Smooth muscle cell (in vitro differentiated cells): ENCODE data around the gene FMO1. TPM values are rescaled to one million over a fixed set of nuclear protein-coding genes. Genes with fewer than 3 reads are reported as not detected.

Experiments used
- DNase-seq: peaks from one replicate; lab custom pipeline; 2025; ENCODE audit not compliant: unreplicated experiment; lab: John Stamatoyannopoulos, UW
- H2AFZ ChIP-seq: fragments of 200-600 bp; sonication (generic); 2 replicates; pipeline ENCODE4 v1.6.0; 2016; ENCODE audit warnings: antibody characterized with exemption, low read depth, mild to moderate bottlenecking
- H3F3A ChIP-seq: fragments of 200-600 bp; sonication (generic); 2 replicates; pipeline ENCODE4 v1.6.0; 2017; ENCODE audit warnings: antibody characterized with exemption, low read depth
- H3K27ac ChIP-seq: fragments of 200-600 bp; sonication (generic); 2 replicates; pipeline ENCODE4 v1.5.1; 2016; ENCODE audit warnings: low read depth, mild to moderate bottlenecking
- H3K27me3 ChIP-seq: fragments of 200-600 bp; sonication (generic); 2 replicates; pipeline ENCODE4 v1.6.1; 2016; ENCODE audit warnings: low read depth, mild to moderate bottlenecking
- H3K36me3 ChIP-seq: fragments of 200-600 bp; sonication (generic); 2 replicates; pipeline ENCODE4 v1.5.1; 2016; ENCODE audit warnings: low read depth
- H3K4me1 ChIP-seq: fragments of 200-600 bp; sonication (generic); 2 replicates; pipeline ENCODE4 v1.5.1; 2016; ENCODE audit warnings: low read depth
- H3K4me2 ChIP-seq: fragments of 200-600 bp; sonication (generic); 2 replicates; pipeline ENCODE4 v1.6.0; 2016; ENCODE audit warnings: mild to moderate bottlenecking
- H3K4me3 ChIP-seq: fragments of 200-600 bp; sonication (generic); 2 replicates; pipeline ENCODE4 v1.5.1; 2016; ENCODE audit warnings: mild to moderate bottlenecking
- H3K79me2 ChIP-seq: fragments of 200-600 bp; sonication (generic); 2 replicates; pipeline ENCODE4 v1.6.0; 2016; ENCODE audit warnings: low read depth, mild to moderate bottlenecking
- H3K9ac ChIP-seq: fragments of 200-600 bp; sonication (generic); 2 replicates; pipeline ENCODE4 v1.6.0; 2016; ENCODE audit warnings: low read depth
- H3K9me3 ChIP-seq: fragments of 200-600 bp; sonication (generic); replicated peaks from 2 replicates; pipeline ENCODE4 v1.5.1; 2016; ENCODE audit warnings: low read depth
- H4K20me1 ChIP-seq: fragments of 200-600 bp; sonication (generic); 2 replicates; pipeline ENCODE4 v1.6.0; 2016; ENCODE audit warnings: low read depth
- WGBS: methylation state at CpG from one replicate; pipeline ENCODE4 v1.1.7; 2016; ENCODE audit warnings: low lambda C conversion rate; 5-methylcytosine and 5-hydroxymethylcytosine counted together
- polyA plus RNA-seq: library from polyadenylated mRNA; unstranded; fragments of >200 nt; fragmentation: Nextera tagmentation; extraction: Ambion mirVana; gene quantifications from 2 replicates; pipeline ENCODE4 v1.2.1, GENCODE V29; 2016
- total RNA-seq: library from RNA; depleted of rRNA; stranded (reverse); fragments of >200 nt; gene quantifications from 2 replicates; pipeline ENCODE4 v1.2.3, GENCODE V29; 2014
- TF ChIP-seq, protein P1 (sequence below): fragments of 200-600 bp; sonication (generic); IDR thresholded peaks from 2 replicates; pipeline ENCODE4 v1.5.1; 2017; ENCODE audit warnings: borderline replicate concordance, mild to moderate bottlenecking, antibody characterized with exemption; ENCODE audit not compliant: insufficient read depth, poor library complexity, severe bottlenecking

FMO1 gene
- total and polyA plus RNA-seq, 2 experiments from 2014 or later: not detected

DNA sequence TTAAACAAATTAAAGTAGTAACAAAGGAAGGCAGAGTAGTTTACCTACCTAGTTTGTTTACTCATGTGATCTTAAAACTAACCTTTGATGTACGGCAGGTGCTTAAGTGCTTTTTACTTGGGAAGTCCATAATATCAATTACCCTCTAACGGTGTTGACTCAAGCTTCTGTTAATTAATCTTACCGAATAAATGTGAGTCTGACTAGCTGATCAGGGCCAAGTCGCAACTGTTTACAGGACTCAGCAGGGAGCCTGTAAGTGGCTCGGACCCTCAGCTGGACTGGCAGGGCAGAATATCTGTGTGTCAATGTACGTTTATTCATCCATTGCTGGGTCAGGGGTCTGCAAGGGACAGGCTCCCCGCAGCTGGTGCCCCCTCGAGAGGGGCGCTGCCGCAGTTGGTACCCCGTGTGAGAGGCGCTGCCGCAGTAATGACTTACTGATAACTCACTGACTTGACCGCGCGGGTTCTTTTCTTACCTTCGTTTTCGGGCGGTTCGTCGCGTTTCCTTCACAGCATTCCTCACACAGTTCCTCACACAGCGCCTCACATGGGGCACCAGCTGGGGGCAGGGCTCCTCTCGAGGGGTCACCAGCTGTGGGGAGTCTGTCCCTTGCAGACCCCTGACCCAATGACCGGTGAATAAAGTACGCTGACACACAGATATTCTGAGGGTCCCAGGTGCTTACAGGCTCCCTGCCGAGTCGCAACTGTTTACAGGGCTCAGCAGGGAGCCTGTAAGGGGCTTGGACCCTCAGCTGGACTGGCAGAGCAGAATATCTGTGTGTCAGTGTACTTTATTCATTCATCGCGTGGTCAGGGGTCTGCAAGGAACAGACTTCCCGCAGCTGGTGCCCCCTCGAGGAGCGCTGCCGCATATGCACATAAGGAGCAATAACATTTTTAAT lies 3.0 kb downstream of the FMO1 start:
- Histone ChIP-seq H3K27ac (no peak overlapping the region), H3K36me3 (no peaks in the 10 kb centered on the region), H3K27me3 (peaks cover 8% of the 10 kb centered on the region), H2AFZ (peak overlapping the region; percentile 99), H3K9ac (peak overlapping the region; percentile 60), H4K20me1 (no peaks in the 10 kb centered on the region), H3K4me1 (no peaks in the 10 kb centered on the region), H3K9me3 (no peaks in the 10 kb centered on the region), H3K4me3 (peak overlapping the region; percentile 92), H3K4me2 (peak overlapping the region; percentile 100), H3K79me2 (no peaks in the 10 kb centered on the region), H3F3A (no peaks in the 10 kb centered on the region)
- TF ChIP-seq, protein P1, sequence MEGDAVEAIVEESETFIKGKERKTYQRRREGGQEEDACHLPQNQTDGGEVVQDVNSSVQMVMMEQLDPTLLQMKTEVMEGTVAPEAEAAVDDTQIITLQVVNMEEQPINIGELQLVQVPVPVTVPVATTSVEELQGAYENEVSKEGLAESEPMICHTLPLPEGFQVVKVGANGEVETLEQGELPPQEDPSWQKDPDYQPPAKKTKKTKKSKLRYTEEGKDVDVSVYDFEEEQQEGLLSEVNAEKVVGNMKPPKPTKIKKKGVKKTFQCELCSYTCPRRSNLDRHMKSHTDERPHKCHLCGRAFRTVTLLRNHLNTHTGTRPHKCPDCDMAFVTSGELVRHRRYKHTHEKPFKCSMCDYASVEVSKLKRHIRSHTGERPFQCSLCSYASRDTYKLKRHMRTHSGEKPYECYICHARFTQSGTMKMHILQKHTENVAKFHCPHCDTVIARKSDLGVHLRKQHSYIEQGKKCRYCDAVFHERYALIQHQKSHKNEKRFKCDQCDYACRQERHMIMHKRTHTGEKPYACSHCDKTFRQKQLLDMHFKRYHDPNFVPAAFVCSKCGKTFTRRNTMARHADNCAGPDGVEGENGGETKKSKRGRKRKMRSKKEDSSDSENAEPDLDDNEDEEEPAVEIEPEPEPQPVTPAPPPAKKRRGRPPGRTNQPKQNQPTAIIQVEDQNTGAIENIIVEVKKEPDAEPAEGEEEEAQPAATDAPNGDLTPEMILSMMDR: peak; percentile 61
- WGBS: 6% methylated on average over 34 of the region's 34 CpGs
- no peak for DNase-seq

DNA sequence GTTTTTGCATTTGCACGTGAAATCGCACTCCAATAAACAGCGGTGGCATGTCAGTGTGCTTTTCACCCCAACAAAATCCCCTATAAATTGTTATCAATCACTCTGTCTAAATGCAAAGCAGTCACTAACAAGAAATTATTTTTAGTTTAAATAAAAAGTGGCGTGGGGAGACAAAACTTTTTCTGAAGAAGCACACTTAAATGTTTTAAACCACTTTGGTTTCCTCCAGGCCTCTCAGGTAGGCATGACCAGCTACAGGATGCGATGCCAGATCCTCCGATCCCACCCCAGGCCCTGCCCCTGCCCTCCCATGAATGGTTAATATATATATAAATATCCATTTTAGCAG lies 3.6 kb downstream of the FMO1 start:
- Histone ChIP-seq H3K4me3 (peak overlapping the region; percentile 92), H4K20me1 (no peaks in the 10 kb centered on the region), H3K9ac (no peak overlapping the region), H3K4me2 (peak overlapping the region; percentile 100), H2AFZ (peak overlapping the region; percentile 99), H3K27me3 (peaks cover 8% of the 10 kb centered on the region), H3K79me2 (no peaks in the 10 kb centered on the region), H3K4me1 (no peaks in the 10 kb centered on the region), H3K27ac (no peak overlapping the region), H3K9me3 (no peaks in the 10 kb centered on the region), H3K36me3 (no peaks in the 10 kb centered on the region), H3F3A (no peaks in the 10 kb centered on the region)
- DNase-seq: no peak
- WGBS: 56% methylated on average over 6 of the region's 6 CpGs
- TF ChIP-seq, protein P1: no peak

DNA sequence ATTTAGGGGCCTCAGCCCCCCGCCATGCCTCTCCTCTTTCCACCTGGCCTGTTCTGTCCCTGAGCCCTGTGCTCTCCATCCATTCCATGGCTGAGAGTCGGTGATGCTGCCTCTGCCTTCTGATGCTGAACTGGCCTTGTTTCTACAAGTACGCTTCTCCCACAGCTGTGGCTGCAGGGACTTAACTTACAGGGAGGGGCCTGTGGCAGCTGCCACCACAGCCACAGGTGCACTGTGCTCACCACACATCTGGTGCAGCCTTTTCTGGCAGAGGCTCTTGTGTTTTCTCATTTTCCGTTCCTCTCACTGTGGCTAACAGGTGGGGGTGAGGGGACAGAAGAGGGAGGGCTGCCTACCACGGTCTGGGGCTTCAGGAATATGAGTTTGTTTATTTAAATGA lies 4.2 kb downstream of the FMO1 start:
- H3K4me2 ChIP-seq: no peak overlapping the region
- no peaks in the 10 kb centered on the region for H3F3A ChIP-seq
- H3K9ac ChIP-seq: no peak overlapping the region
- no peak overlapping the region for H2AFZ ChIP-seq
- DNase-seq: no peak
- H3K36me3 ChIP-seq: no peaks in the 10 kb centered on the region
- H3K79me2 ChIP-seq: no peaks in the 10 kb centered on the region
- no peak overlapping the region for H3K27ac ChIP-seq
- H3K4me1 ChIP-seq: no peaks in the 10 kb centered on the region
- no peaks in the 10 kb centered on the region for H4K20me1 ChIP-seq
- no peaks in the 10 kb centered on the region for H3K9me3 ChIP-seq
- peaks cover 8% of the 10 kb centered on the region for H3K27me3 ChIP-seq
- TF ChIP-seq, protein P1: no peak
- WGBS: 96% methylated on average over 5 of the region's 5 CpGs
- H3K4me3 ChIP-seq: no peak overlapping the region
